ENCODE results near the gene POLR3K. TPM values are rescaled to one million over a fixed set of nuclear protein-coding genes. Genes with fewer than 3 reads are reported as not detected.

Gene POLR3K
- total and polyA plus RNA-seq, 4 donors: 2.8 to 9.8 (median 7.4) TPM

- no peak for TF ChIP-seq NR2F2 (IDR thresholded peaks at IDR 0.05)
- no peak for TF ChIP-seq HNF4G (IDR thresholded peaks at IDR 0.05)
- TF ChIP-seq MAX (IDR thresholded peaks at IDR 0.05): no peak
- no peak for TF ChIP-seq HNF4A (conservative IDR thresholded peaks at IDR 0.05)
- TF ChIP-seq FOXA1 (IDR thresholded peaks at IDR 0.05): no peak
- no peak for TF ChIP-seq EGR1 (IDR thresholded peaks at IDR 0.05; ENCODE audit: low read depth in 2 of 2)
These were observed 11.3 kb downstream of the POLR3K start (continued) for GRCh38 chr16:42069-42457.

DNA sequence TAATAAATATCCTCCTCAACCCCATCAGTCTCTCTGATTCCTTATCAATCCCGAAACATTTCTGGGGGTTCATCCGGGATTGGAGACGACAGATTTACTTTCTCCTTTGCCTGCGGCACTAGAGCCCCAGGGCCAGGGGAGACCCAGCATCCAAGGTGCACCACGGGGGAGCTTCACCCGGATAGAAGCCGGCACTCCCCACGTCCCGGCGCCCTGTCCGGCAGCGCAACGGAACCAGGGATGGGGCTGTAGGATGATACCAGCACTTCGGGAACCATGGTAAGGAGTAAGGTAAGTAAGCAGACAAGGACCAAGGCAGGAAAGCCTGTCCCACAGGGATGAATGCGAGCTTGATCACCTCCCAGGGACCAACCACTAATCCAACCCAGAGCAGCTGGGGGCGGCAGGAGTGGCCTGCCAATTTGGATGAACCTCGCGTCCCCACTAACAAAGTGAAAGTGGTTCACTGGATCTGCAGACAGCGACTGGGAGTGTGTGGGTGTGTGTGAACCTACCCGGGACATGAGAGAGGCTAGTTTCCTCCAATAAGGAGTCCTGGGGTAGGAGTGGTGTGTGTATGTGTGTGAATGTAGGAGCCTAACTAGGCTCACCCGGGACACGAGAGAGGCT, 11.9 kb downstream of the POLR3K start:
- H3K27me3 ChIP-seq (ENCODE audit: control insufficient read depth in 4 of 4, insufficient read depth in 4 of 4, low read length in 3 of 4): no peaks in the 10 kb centered on the region
- DNase-seq (ENCODE audit: low spot score): no peak
- TF ChIP-seq, protein P1, sequence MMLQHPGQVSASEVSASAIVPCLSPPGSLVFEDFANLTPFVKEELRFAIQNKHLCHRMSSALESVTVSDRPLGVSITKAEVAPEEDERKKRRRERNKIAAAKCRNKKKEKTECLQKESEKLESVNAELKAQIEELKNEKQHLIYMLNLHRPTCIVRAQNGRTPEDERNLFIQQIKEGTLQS (IDR thresholded peaks at IDR 0.05): no peak
- no peak for TF ChIP-seq YY1 (IDR thresholded peaks at IDR 0.05)
- no peak for TF ChIP-seq ZBTB33 (IDR thresholded peaks at IDR 0.05)
- no peak for TF ChIP-seq TAF1 (conservative IDR thresholded peaks at IDR 0.05)
- TF ChIP-seq, protein P2, sequence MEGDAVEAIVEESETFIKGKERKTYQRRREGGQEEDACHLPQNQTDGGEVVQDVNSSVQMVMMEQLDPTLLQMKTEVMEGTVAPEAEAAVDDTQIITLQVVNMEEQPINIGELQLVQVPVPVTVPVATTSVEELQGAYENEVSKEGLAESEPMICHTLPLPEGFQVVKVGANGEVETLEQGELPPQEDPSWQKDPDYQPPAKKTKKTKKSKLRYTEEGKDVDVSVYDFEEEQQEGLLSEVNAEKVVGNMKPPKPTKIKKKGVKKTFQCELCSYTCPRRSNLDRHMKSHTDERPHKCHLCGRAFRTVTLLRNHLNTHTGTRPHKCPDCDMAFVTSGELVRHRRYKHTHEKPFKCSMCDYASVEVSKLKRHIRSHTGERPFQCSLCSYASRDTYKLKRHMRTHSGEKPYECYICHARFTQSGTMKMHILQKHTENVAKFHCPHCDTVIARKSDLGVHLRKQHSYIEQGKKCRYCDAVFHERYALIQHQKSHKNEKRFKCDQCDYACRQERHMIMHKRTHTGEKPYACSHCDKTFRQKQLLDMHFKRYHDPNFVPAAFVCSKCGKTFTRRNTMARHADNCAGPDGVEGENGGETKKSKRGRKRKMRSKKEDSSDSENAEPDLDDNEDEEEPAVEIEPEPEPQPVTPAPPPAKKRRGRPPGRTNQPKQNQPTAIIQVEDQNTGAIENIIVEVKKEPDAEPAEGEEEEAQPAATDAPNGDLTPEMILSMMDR (IDR thresholded peaks at IDR 0.05; ENCODE audit: low read depth, low read length, missing input control): no peak
- TF ChIP-seq SP1 (IDR thresholded peaks at IDR 0.05): no peak
- no peak for TF ChIP-seq EGR1 (IDR thresholded peaks at IDR 0.05; ENCODE audit: low read depth in 2 of 2)
- no peak for TF ChIP-seq FOXA1 (IDR thresholded peaks at IDR 0.05)
- no peak for TF ChIP-seq GABPA (IDR thresholded peaks at IDR 0.05 in 1 of 2, conservative IDR thresholded peaks at IDR 0.05 in 1 of 2)
- TF ChIP-seq JUND (IDR thresholded peaks at IDR 0.05): no peak
- no peak for TF ChIP-seq MAX (IDR thresholded peaks at IDR 0.05)
- TF ChIP-seq HNF4A (conservative IDR thresholded peaks at IDR 0.05): no peak
- H3K9ac ChIP-seq (ENCODE audit: low read depth in 1 of 2, low read length in 2 of 2): no peak overlapping the region
- H3K36me3 ChIP-seq (ENCODE audit: control insufficient read depth in 4 of 4, insufficient read depth in 3 of 4, low read depth in 1 of 4, low read length in 3 of 4): peaks cover 0 to 3% (median under 1%) of the 10 kb centered on the region in 4 donors
- no peak overlapping the region for H3K27ac ChIP-seq (ENCODE audit: low read depth in 1 of 2, low read length in 2 of 2)
- H3K9me3 ChIP-seq (ENCODE audit: control insufficient read depth in 4 of 4, low read length in 3 of 4): no peaks in the 10 kb centered on the region
- H3K4me3 ChIP-seq (ENCODE audit: low read depth in 1 of 3, low read length in 3 of 3): no peak overlapping the region
- H3K4me1 ChIP-seq (ENCODE audit: control insufficient read depth in 4 of 4, insufficient read depth in 4 of 4, low read length in 3 of 4): peaks cover 0 to 18% (median 9%) of the 10 kb centered on the region in 4 donors
- 93% methylated on average over 22 of the region's 22 CpGs for WGBS

Data from liver (tissue), 9 donors.